ENCODE data around the gene ABCD4. TPM values are rescaled to one million over a fixed set of nuclear protein-coding genes. Genes with fewer than 3 reads are reported as not detected.
A peak's percentile ranks its signal among the peaks of the same experiment; 100 is the strongest.

ABCD4 gene
- 29.6 TPM for polyA plus RNA-seq (2013, experiment 1 of 2)
- 29.9 TPM for polyA plus RNA-seq (2013, experiment 2 of 2)

DNA sequence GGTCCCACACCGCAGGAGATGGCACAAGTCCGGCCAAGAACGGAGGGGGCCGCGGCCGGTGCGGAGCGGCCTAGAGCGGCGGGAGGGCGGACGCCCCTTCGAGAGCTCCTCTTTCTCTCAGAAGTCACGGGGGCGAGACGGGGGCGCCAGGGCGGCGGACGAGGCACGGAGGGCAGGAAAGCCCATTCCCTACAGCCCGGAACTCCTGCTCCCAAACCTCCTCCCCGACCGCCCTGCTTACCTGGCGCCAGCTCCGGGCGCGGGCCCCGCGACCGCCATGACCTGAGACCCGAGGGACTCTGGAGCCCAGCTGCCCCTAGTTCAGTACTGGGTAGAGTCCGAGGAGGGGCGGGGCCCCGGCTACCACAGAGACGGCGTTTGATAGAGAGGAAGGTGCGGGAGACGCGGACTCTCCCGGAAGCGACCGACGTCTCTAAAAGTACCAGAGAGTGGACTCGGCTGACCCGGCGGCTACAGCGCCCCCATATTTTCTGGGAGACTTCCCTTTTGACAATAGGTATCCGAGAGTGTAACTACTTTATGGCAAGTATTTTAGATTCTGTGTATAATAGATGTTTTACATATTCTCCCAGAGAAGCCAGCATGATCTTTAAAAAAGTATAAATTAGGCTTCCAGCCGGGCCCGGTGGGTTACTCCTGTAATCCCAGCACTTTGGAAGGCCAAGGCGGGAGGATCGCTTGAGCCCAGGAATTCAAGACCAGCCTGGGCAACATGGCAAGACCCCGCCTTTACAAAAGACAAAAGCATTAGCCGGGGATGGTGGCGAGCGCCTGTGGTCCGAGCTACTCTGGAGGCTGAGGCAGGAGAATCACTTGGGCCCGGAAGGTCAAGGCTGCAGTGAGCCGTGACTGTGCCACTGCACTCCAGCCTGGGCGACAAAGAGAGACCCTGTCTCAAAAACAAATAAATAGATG is at the start of gene ABCD4:
TSS of gene ABCD4 (minus strand) at position 301 of the 936 bp plus-strand sequence. CDS start at position 279, 22 bp downstream.
- H3K9ac ChIP-seq (ENCODE audit: low read length) = peak within 1 kb of the TSS; percentile 91
- H3K18ac ChIP-seq (ENCODE audit: low read length) = peak within 1 kb of the TSS; percentile 96
- peaks cover 31% of the 10 kb centered on the region for H3K79me2 ChIP-seq (ENCODE audit: control insufficient read depth, insufficient read depth, low read length)
- H4K5ac ChIP-seq (ENCODE audit: low read length) = peak within 1 kb of the TSS; percentile 6
- WGBS (ENCODE audit: extremely low coverage, insufficient coverage, low lambda C conversion rate) = no CpG with 5 or more reads among the region's 61 CpGs
- peaks cover 4% of the 10 kb centered on the region for H3K36me3 ChIP-seq (ENCODE audit: control insufficient read depth, insufficient read depth, low read length)
- peaks cover 15% of the 10 kb centered on the region for H3K79me1 ChIP-seq (ENCODE audit: low read length)
- H3K4me1 ChIP-seq (ENCODE audit: control insufficient read depth, low read depth, low read length) = peaks cover 2% of the 10 kb centered on the region
- H3K56ac ChIP-seq (ENCODE audit: low read length) = peak within 1 kb of the TSS; percentile 94
- peak within 1 kb of the TSS; percentile 70 for H3K23ac ChIP-seq (ENCODE audit: low read length)
- peak within 1 kb of the TSS; percentile 96 for H3K4me2 ChIP-seq (ENCODE audit: low read length)
- peak; percentile 98 for DNase-seq
- H2BK15ac ChIP-seq (replicated peaks; ENCODE audit: low read depth) = no peak within 1 kb of the TSS
- H2BK120ac ChIP-seq (ENCODE audit: low read depth, low read length) = no peak within 1 kb of the TSS
- no peak within 1 kb of the TSS for H2AK5ac ChIP-seq (ENCODE audit: low read length)
- peak within 1 kb of the TSS; percentile 85 for H3K4me3 ChIP-seq (ENCODE audit: low read length)
- H4K8ac ChIP-seq (ENCODE audit: low read depth, low read length) = peak within 1 kb of the TSS; percentile 78
- H3K4ac ChIP-seq (ENCODE audit: low read depth, low read length) = peak within 1 kb of the TSS; percentile 60
- peak within 1 kb of the TSS; percentile 73 for H3K27ac ChIP-seq (ENCODE audit: low read depth, low read length)
- H2BK5ac ChIP-seq (ENCODE audit: low read length) = no peak within 1 kb of the TSS
- no peaks in the 10 kb centered on the region for H3K27me3 ChIP-seq (ENCODE audit: insufficient read depth, low read length, poor library complexity)

DNA sequence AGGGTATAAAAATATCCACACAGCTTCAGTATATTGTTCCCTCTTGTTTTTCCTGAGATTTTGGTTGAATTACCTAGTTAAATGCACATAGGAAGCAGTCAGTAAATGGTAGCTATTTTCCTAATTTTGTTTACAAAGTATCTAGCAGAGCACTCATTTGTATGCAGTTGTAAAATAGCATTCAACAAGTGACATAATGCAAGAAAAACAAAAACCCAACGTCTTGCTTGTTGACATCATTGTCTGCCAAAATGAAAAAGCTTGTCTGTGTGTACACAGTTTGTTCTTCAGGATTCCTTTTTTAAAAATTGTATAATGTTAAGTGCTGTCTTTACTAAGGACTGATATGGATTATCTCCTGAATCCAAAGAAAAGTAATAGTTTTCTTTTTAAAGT is 48.2 kb upstream of the ABCD4 start:
- Histone ChIP-seq H3K4me3 (ENCODE audit: low read length) (peak overlapping the region; percentile 91), H2BK5ac (ENCODE audit: low read length) (peak overlapping the region; percentile 100), H3K4me2 (ENCODE audit: low read length) (peak overlapping the region; percentile 84), H2BK15ac (replicated peaks; ENCODE audit: low read depth) (no peak overlapping the region), H3K4me1 (ENCODE audit: control insufficient read depth, low read depth, low read length) (peaks cover 8% of the 10 kb centered on the region), H4K5ac (ENCODE audit: low read length) (no peak overlapping the region), H2AK5ac (ENCODE audit: low read length) (no peak overlapping the region), H3K18ac (ENCODE audit: low read length) (no peak overlapping the region), H3K27me3 (ENCODE audit: insufficient read depth, low read length, poor library complexity) (no peaks in the 10 kb centered on the region), H3K79me1 (ENCODE audit: low read length) (no peaks in the 10 kb centered on the region), H3K4ac (ENCODE audit: low read depth, low read length) (no peak overlapping the region), H3K23ac (ENCODE audit: low read length) (no peak overlapping the region), H3K9ac (ENCODE audit: low read length) (peak overlapping the region; percentile 73), H2BK120ac (ENCODE audit: low read depth, low read length) (peak overlapping the region; percentile 32), H3K79me2 (ENCODE audit: control insufficient read depth, insufficient read depth, low read length) (peaks cover 74% of the 10 kb centered on the region), H4K8ac (ENCODE audit: low read depth, low read length) (no peak overlapping the region), H3K56ac (ENCODE audit: low read length) (peak overlapping the region; percentile 100), H3K27ac (ENCODE audit: low read depth, low read length) (peak overlapping the region; percentile 61), H3K36me3 (ENCODE audit: control insufficient read depth, insufficient read depth, low read length) (no peaks in the 10 kb centered on the region)
- no peak for DNase-seq
- no CpG with 5 or more reads among the region's 1 CpG for WGBS (ENCODE audit: extremely low coverage, insufficient coverage, low lambda C conversion rate)

DNA sequence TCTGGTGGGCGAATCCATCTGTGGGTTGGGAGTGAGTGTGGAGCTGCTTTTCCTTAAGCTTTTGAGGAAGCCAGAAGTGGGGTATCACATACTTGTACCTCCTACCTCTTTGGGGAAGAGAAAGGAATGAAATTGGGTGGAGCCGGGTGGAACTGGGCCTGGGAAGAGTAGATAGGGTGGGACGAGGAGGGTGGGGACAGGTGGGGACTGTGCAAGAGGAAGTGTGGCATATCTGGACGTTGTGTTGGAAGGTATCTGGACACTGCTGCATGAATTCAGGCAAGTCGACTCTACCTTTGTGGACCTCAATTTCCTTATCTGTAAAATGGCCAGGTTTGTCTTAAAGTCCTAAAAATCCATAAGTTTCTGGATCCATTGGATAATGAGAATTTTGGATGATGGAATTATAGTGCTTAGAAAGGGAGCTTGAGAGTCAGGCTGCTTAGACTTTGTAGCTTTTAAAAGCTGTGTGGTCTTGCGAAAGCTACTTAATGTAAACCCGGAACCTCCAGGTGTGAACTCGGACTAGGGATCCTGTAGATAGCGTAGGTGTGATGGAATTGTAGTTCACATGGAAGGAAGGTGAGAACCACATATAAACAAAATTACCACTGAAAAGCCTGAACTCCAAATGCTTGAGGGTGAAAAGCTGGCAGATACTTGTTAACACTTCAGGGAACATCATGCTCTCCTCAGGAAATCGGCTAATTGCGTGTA is 47.6 kb upstream of the ABCD4 start:
- H3K18ac ChIP-seq (ENCODE audit: low read length) = peak overlapping the region; percentile 81
- H2BK120ac ChIP-seq (ENCODE audit: low read depth, low read length) = peak overlapping the region; percentile 75
- peak overlapping the region; percentile 73 for H3K9ac ChIP-seq (ENCODE audit: low read length)
- peaks cover 8% of the 10 kb centered on the region for H3K4me1 ChIP-seq (ENCODE audit: control insufficient read depth, low read depth, low read length)
- H2AK5ac ChIP-seq (ENCODE audit: low read length) = peak overlapping the region; percentile 87
- H3K36me3 ChIP-seq (ENCODE audit: control insufficient read depth, insufficient read depth, low read length) = no peaks in the 10 kb centered on the region
- H3K4me2 ChIP-seq (ENCODE audit: low read length) = peak overlapping the region; percentile 84
- H2BK15ac ChIP-seq (replicated peaks; ENCODE audit: low read depth) = no peak overlapping the region
- peak overlapping the region; percentile 100 for H3K56ac ChIP-seq (ENCODE audit: low read length)
- peak overlapping the region; percentile 40 for H4K5ac ChIP-seq (ENCODE audit: low read length)
- no CpG with 5 or more reads among the region's 11 CpGs for WGBS (ENCODE audit: extremely low coverage, insufficient coverage, low lambda C conversion rate)
- peak overlapping the region; percentile 4 for H3K23ac ChIP-seq (ENCODE audit: low read length)
- no peaks in the 10 kb centered on the region for H3K79me1 ChIP-seq (ENCODE audit: low read length)
- H3K4ac ChIP-seq (ENCODE audit: low read depth, low read length) = peak overlapping the region; percentile 98
- no peak overlapping the region for H4K8ac ChIP-seq (ENCODE audit: low read depth, low read length)
- H2BK5ac ChIP-seq (ENCODE audit: low read length) = peak overlapping the region; percentile 100
- no peaks in the 10 kb centered on the region for H3K27me3 ChIP-seq (ENCODE audit: insufficient read depth, low read length, poor library complexity)
- H3K4me3 ChIP-seq (ENCODE audit: low read length) = peak overlapping the region; percentile 91
- DNase-seq = peak; percentile 59
- peak overlapping the region; percentile 61 for H3K27ac ChIP-seq (ENCODE audit: low read depth, low read length)
- peaks cover 68% of the 10 kb centered on the region for H3K79me2 ChIP-seq (ENCODE audit: control insufficient read depth, insufficient read depth, low read length)

DNA sequence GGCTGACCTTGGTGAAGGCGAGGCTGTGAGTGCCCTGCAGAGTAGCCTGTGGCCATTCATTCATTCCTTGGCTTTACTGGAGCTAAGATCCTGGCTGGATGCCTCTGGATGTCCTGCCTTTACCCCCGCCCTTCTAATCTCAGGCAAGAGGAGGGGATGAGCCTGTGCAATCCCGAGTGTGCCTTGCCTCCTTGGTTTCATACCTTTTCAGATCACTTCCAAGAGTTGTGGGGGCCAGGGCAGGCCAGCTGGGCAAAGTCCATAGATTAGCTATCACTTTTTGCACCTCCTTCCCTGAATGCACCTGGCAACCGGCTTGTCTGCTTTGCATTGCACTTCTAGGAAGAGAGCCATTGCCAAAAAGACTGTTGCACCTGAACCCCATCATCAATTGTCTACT is 47.0 kb upstream of the ABCD4 start:
- Histone ChIP-seq H3K23ac (ENCODE audit: low read length) (peak overlapping the region; percentile 4), H3K4me1 (ENCODE audit: control insufficient read depth, low read depth, low read length) (peaks cover 8% of the 10 kb centered on the region), H3K9ac (ENCODE audit: low read length) (peak overlapping the region; percentile 73), H4K8ac (ENCODE audit: low read depth, low read length) (peak overlapping the region; percentile 13), H2AK5ac (ENCODE audit: low read length) (peak overlapping the region; percentile 87), H2BK5ac (ENCODE audit: low read length) (peak overlapping the region; percentile 100), H3K4me3 (ENCODE audit: low read length) (peak overlapping the region; percentile 91), H3K79me2 (ENCODE audit: control insufficient read depth, insufficient read depth, low read length) (peaks cover 62% of the 10 kb centered on the region), H3K27ac (ENCODE audit: low read depth, low read length) (peak overlapping the region; percentile 61), H3K79me1 (ENCODE audit: low read length) (no peaks in the 10 kb centered on the region), H2BK15ac (replicated peaks; ENCODE audit: low read depth) (no peak overlapping the region), H3K27me3 (ENCODE audit: insufficient read depth, low read length, poor library complexity) (no peaks in the 10 kb centered on the region), H3K18ac (ENCODE audit: low read length) (peak overlapping the region; percentile 81), H2BK120ac (ENCODE audit: low read depth, low read length) (peak overlapping the region; percentile 75), H3K36me3 (ENCODE audit: control insufficient read depth, insufficient read depth, low read length) (no peaks in the 10 kb centered on the region), H3K56ac (ENCODE audit: low read length) (peak overlapping the region; percentile 100), H3K4ac (ENCODE audit: low read depth, low read length) (peak overlapping the region; percentile 98), H3K4me2 (ENCODE audit: low read length) (peak overlapping the region; percentile 84), H4K5ac (ENCODE audit: low read length) (peak overlapping the region; percentile 90)
- DNase-seq = peak; percentile 60
- WGBS (ENCODE audit: extremely low coverage, insufficient coverage, low lambda C conversion rate) = no CpG with 5 or more reads among the region's 4 CpGs

DNA sequence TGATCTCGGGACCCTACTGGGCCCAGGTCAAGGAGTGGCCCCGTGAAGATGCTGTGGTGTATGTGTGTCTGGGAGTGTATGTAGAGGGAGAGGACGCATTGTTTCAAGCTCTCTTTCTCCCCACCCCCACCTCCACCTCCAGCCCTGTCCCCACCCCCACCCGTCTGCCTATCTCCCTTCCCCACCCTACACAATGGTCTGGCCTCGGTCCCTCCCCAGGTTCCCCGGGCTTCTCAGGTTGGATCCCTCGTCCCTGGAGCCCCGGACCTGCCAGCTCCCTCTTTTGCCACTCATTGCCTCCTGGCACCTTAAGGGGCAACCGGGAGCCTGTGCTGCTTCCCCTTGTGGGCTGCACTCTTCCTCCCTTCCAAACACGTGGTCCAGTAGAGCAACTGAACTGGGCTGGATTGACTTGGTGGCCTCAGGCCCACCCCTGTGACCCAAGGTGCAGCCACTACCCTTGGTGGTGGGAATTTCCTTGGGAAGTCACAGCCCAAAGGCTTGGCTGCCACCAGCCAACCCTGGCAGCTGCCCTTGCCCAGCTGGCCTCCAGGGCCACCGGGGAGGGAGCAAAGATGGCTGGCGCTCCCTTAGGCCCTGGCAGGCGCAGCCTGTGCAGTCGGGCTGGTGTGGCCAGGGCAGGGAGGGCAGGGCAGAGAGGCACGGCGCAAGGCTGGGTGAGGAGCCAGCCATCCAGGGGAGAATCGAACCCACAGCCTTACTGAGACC is 46.2 kb upstream of the ABCD4 start:
- H4K8ac ChIP-seq (ENCODE audit: low read depth, low read length) = peak overlapping the region; percentile 44
- H3K4me1 ChIP-seq (ENCODE audit: control insufficient read depth, low read depth, low read length) = peaks cover 8% of the 10 kb centered on the region
- peak overlapping the region; percentile 81 for H3K18ac ChIP-seq (ENCODE audit: low read length)
- peak overlapping the region; percentile 89 for H2AK5ac ChIP-seq (ENCODE audit: low read length)
- peak overlapping the region; percentile 91 for H3K4me3 ChIP-seq (ENCODE audit: low read length)
- DNase-seq = no peak
- no peaks in the 10 kb centered on the region for H3K36me3 ChIP-seq (ENCODE audit: control insufficient read depth, insufficient read depth, low read length)
- H4K5ac ChIP-seq (ENCODE audit: low read length) = no peak overlapping the region
- peak overlapping the region; percentile 84 for H2BK120ac ChIP-seq (ENCODE audit: low read depth, low read length)
- peak overlapping the region; percentile 100 for H3K56ac ChIP-seq (ENCODE audit: low read length)
- H3K27ac ChIP-seq (ENCODE audit: low read depth, low read length) = peak overlapping the region; percentile 96
- H3K4me2 ChIP-seq (ENCODE audit: low read length) = peak overlapping the region; percentile 84
- WGBS (ENCODE audit: extremely low coverage, insufficient coverage, low lambda C conversion rate) = no CpG with 5 or more reads among the region's 17 CpGs
- H3K79me2 ChIP-seq (ENCODE audit: control insufficient read depth, insufficient read depth, low read length) = peaks cover 56% of the 10 kb centered on the region
- no peaks in the 10 kb centered on the region for H3K79me1 ChIP-seq (ENCODE audit: low read length)
- H2BK5ac ChIP-seq (ENCODE audit: low read length) = peak overlapping the region; percentile 100
- no peaks in the 10 kb centered on the region for H3K27me3 ChIP-seq (ENCODE audit: insufficient read depth, low read length, poor library complexity)
- peak overlapping the region; percentile 48 for H3K23ac ChIP-seq (ENCODE audit: low read length)
- no peak overlapping the region for H2BK15ac ChIP-seq (replicated peaks; ENCODE audit: low read depth)
- peak overlapping the region; percentile 73 for H3K9ac ChIP-seq (ENCODE audit: low read length)
- H3K4ac ChIP-seq (ENCODE audit: low read depth, low read length) = peak overlapping the region; percentile 99

All from mesendoderm (in vitro differentiated cells).